MM.1S (cell line): ENCODE data around the gene BPIFA1.

Experiments used
- CTCF ChIP-seq: fragments of 300-600 bp; sonication (generic); IDR thresholded peaks from 2 replicates; pipeline ENCODE4 v1.5.1; 2016; ENCODE audit warnings: antibody characterized with exemption, low read length, mixed read lengths
- EZH2 ChIP-seq: fragments of 300-600 bp; sonication (generic); optimal IDR thresholded peaks from 2 replicates; pipeline ENCODE3; 2017; ENCODE audit warnings: low read depth, mild to moderate bottlenecking, antibody characterized with exemption, low read length, mixed read lengths
- EZH2phosphoT487 ChIP-seq: fragments of 300-600 bp; sonication (generic); IDR thresholded peaks from 2 replicates; pipeline ENCODE4 v1.6.1; 2018; ENCODE audit warnings: antibody characterized with exemption, low read length

- TF ChIP-seq EZH2, result no peak
- no peak for TF ChIP-seq CTCF
- TF ChIP-seq EZH2phosphoT487, result no peak
These were observed 18.7 kb upstream of the BPIFA1 start, which contains the start of gene BPIFA3 for GRCh38 chr20:33217052-33217451.
